Measurements from ENCODE around the gene ECHDC3.

ECHDC3 gene

DNA sequence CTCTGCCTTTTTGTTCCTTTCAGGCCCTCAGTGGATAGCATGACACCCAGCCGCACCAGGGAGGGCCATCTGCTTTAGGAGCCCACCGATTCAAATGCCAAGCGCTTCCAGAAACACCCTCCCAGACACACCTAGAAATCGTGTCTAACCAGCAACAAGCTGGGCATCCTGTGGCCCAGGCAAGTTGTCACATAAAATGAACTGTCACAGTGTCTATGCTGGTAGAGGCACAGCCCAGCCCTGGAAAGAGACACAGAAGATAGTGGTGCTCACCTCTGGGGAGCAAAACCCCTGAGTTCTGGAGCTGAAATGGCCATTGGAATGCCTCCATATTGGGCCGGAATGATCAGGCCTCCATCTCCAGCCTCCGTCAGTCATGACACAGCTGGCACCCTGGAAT is 38.9 kb downstream of the ECHDC3 start:
- no peak for DNase-seq

GRCh38 chr10:11782793-11783557 is 40.8 kb downstream of the ECHDC3 start:
- peak; percentile 47 for DNase-seq

DNA sequence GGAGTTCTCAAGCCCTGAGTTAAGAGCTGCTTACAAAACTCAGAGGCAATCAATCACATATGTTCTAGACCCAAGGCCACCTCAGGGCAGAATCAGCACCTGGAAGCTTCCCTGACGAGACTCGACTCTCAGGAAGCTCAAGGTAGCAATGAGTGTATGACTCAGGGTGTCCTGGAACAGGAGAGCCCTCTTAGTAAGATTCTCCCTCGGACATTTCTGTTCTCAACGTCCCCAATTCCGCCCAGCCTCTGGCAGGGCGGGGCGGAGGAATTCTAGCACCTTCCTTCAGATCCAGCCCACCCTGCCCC is 41.3 kb downstream of the ECHDC3 start:
- no peak for DNase-seq

DNA sequence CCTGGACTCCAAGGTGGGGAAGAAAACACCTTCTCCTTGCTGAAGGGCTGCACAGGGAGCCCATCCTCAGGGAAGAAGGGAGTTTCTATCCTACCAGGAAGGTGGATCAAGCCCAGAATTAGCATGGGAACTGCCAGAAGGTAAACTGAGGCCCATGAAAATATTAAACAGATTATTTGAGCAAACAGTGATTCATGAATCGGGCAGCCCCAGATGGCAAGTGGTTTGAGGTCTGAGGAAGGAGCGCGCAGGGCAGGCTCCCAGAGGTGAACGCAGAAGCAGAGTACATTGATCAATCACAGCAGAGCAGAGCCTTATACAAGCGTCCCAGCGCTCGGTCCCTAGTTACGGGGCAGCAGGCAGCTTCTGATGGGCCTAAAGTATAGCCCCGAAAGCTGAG is 45.2 kb downstream of the ECHDC3 start:
- DNase-seq = no peak

- DNase-seq = no peak
These were observed 45.7 kb downstream of the ECHDC3 start for GRCh38 chr10:11787846-11788245.

DNA sequence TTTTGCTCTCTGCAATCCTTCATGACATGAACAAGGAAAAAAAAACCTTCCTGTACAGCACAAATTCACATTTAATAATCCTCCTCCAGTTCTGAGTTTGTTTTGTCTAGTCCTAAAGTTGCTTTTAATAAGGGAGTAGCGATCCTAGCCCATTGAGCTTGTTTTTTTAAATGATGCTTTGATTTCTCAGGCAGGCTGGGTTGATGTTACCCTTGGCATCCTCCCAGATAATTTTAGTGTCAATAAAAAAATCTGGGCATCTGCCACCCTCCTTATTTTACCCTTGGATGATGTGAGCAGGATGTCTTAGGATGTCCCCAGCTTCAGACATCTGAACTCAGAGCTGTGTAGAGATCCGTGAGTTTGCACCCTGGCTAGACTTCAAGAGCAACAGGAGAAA is 47.1 kb downstream of the ECHDC3 start:
- no peak for DNase-seq

GRCh38 chr10:11789956-11790355 is 47.8 kb downstream of the ECHDC3 start:
- no peak for DNase-seq

GRCh38 chr10:11793762-11794479 is 51.7 kb downstream of the ECHDC3 start:
- no peak for DNase-seq

GRCh38 chr10:11794566-11794965 is 52.4 kb downstream of the ECHDC3 start:
- no peak for DNase-seq

- no peak for DNase-seq
These were observed 53.1 kb downstream of the ECHDC3 start for GRCh38 chr10:11795101-11795920.

GRCh38 chr10:11796474-11796873 is 54.3 kb downstream of the ECHDC3 start:
- DNase-seq = no peak

- DNase-seq = no peak
These were observed 55.1 kb downstream of the ECHDC3 start for GRCh38 chr10:11797281-11797680.

DNA sequence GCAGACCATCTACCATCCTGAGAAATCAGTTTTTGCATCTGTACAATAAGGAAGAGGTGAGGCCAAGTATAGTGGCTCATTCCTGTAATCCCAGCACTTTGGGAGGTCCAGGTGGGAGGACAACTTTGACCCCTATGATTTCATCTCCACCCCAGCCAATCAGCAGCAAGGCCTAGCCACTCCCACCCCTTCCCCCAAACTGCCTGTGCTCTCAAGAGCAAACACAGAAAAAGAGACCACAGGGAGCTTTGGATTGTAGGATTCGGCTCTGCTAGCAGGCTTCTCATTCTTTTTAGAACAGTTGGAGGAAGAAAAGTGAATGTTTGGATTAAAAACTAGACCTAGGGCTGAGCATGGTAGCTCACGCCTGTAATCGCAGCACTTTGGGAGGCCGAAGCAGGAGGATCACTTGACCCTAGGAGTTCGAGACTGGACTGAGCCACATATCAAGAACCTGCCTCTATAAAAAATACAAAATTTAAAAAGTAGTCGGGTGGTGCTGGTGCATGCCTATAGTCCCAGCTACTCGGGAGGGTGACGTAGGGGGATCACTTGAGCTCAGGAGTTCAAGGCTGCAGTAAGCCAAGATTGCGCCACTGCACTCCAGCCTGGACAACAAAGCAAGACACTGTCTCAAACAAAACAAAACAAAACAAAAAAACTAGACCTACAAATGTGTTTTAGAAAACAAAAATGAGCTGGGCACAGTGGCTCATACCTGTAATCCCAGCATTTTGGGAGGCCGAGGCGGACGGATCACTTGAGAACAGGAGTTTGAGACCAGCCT is 55.9 kb downstream of the ECHDC3 start:
- DNase-seq = no peak

- DNase-seq = peak; percentile 38
These were observed 56.9 kb downstream of the ECHDC3 start for GRCh38 chr10:11798845-11799735.

GRCh38 chr10:11799736-11800080 is 57.5 kb downstream of the ECHDC3 start:
- no peak for DNase-seq

GRCh38 chr10:11804336-11804735 is 62.2 kb downstream of the ECHDC3 start:
- DNase-seq = no peak

- no peak for DNase-seq
These were observed 63.6 kb downstream of the ECHDC3 start for GRCh38 chr10:11805792-11806191.

DNA sequence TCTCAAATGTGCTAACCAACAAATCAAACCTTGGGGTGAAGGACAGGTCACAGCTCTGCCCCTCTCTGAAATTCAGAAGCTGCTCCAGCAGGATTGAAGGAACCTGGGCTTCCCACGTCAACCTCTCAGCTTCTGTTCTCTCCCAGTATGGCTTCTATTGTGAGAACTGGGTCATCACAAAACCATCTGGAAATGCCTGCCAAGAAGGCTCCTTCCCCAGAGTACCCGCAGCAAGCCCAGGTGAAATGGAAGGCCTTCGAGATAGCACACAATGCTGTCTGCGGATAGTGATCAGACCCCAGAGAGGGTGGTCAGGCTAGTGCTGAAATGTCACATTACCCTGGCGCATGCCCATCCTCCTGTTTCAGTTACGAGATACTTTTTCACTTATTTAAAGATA is 64.5 kb downstream of the ECHDC3 start:
- DNase-seq = no peak

DNA sequence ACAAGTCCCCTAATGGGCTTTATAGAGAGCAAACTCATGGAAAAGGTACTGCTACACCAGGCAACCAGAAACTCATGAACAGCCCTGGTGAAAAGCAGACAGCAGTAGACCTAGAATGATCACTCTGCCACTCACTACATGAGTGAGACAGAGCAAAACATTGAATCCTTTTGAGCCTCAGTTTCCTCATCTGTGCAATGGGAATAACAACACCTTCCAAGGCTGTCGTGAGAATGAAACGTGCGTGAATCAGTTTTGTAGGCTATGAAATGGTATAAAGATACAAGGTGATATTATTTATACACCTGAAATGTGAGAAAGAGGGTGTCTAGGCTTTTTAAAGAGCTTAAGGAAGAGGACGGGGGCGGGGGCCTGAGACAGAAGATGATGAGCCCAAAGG is 66.6 kb downstream of the ECHDC3 start:
- no peak for DNase-seq

GRCh38 chr10:11810313-11810766 is 68.2 kb downstream of the ECHDC3 start:
- peak; percentile 48 for DNase-seq

DNA sequence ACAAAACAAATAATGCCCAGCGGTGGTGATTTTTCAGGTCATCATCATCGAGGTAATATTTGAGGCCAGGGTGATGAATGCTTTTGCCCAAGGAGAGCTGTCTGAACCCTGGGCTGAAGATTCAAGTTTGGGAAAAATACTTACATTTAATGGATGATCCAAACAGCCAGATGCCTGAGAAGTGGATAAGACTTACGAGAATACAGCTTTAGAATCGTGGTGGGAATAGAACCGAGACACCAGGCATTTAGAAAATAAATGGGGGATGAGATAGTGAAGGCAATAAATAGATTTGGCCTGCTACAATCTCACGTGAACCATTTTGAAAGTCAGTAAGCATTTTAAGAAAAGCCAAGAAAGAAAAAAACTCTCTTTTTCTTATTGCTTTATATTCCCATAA is 68.8 kb downstream of the ECHDC3 start:
- no peak for DNase-seq

Data from right kidney (tissue), 1 donor.